Mammary epithelial cell (primary cell): ENCODE data around the gene SETDB1.

ENCODE experiments used
- CTCF ChIP-seq, 2 donors: IDR thresholded peaks in 1 of 2; conservative IDR thresholded peaks in 1 of 2; 2 replicates each; pipeline ENCODE4 v1.5.1; 2011 to 2012; ENCODE audit warnings: inconsistent platforms in 2 of 2, low read length in 2 of 2, mild to moderate bottlenecking in 2 of 2, control low read depth in 1 of 2, low read depth in 1 of 2; ENCODE audit not compliant: insufficient read depth in 1 of 2; ENCODE audit errors: extremely low read depth in 1 of 2
- EZH2 ChIP-seq: IDR thresholded peaks from 2 replicates; pipeline ENCODE4 v1.6.1; 2012; ENCODE audit warnings: low read length, inconsistent platforms, borderline replicate concordance

- TF ChIP-seq EZH2: no peak
- TF ChIP-seq CTCF (conservative IDR thresholded peaks at IDR 0.05 in 1 of 2, IDR thresholded peaks at IDR 0.05 in 1 of 2; ENCODE audit: extremely low read depth in 1 of 2, insufficient read depth in 1 of 2, low read depth in 1 of 2, low read length in 2 of 2): no peak
These were observed 69.3 kb downstream of the SETDB1 start for GRCh38 chr1:150995460-150995859.
